ENCODE results near the gene HM13.

DNA sequence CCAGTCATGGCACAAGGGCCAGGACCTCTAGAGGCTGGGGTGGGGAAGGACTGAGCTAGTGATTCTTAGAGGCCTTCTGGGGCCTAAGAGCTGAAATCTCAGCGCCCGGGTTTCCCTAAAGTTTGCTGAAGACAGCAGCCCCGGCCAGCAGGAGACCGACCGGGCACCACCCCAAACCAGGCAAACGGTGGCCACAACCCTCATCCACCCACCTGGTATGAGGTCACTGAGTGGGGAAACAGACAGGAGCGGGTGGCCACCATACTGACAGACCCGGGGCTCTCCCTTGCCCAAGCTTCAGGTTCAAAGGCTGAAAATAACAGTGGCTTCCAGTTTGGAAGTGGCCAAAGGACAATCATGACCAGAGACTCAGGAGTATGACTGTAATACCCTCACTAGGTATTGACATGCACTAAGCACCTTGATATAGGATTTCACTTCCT is 55.8 kb downstream of the HM13 start:
- no peak for TF ChIP-seq L3MBTL2 (IDR thresholded peaks at IDR 0.05)
- TF ChIP-seq, protein P1, sequence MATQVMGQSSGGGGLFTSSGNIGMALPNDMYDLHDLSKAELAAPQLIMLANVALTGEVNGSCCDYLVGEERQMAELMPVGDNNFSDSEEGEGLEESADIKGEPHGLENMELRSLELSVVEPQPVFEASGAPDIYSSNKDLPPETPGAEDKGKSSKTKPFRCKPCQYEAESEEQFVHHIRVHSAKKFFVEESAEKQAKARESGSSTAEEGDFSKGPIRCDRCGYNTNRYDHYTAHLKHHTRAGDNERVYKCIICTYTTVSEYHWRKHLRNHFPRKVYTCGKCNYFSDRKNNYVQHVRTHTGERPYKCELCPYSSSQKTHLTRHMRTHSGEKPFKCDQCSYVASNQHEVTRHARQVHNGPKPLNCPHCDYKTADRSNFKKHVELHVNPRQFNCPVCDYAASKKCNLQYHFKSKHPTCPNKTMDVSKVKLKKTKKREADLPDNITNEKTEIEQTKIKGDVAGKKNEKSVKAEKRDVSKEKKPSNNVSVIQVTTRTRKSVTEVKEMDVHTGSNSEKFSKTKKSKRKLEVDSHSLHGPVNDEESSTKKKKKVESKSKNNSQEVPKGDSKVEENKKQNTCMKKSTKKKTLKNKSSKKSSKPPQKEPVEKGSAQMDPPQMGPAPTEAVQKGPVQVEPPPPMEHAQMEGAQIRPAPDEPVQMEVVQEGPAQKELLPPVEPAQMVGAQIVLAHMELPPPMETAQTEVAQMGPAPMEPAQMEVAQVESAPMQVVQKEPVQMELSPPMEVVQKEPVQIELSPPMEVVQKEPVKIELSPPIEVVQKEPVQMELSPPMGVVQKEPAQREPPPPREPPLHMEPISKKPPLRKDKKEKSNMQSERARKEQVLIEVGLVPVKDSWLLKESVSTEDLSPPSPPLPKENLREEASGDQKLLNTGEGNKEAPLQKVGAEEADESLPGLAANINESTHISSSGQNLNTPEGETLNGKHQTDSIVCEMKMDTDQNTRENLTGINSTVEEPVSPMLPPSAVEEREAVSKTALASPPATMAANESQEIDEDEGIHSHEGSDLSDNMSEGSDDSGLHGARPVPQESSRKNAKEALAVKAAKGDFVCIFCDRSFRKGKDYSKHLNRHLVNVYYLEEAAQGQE (IDR thresholded peaks at IDR 0.05; ENCODE audit: borderline replicate concordance): no peak
- TF ChIP-seq, protein P1 (CRISPR knock-in tag; IDR thresholded peaks at IDR 0.05; ENCODE audit: low read depth): no peak
- no peak for TF ChIP-seq CTCF (IDR thresholded peaks at IDR 0.05 in 2 of 3, conservative IDR thresholded peaks at IDR 0.05 in 1 of 3; ENCODE audit: insufficient read depth in 2 of 3, low read depth in 1 of 3, low read length in 3 of 3)
